Neural progenitor cell (in vitro differentiated cells): ENCODE measurements around the gene CREBRF.

ENCODE experiments used
- CTCF ChIP-seq: fragments of 200-600 bp; sonication (generic); IDR thresholded peaks from 2 replicates; pipeline ENCODE4 v1.5.1; 2017; ENCODE audit warnings: antibody characterized with exemption, mild to moderate bottlenecking
- EZH2 ChIP-seq: fragments of 200-600 bp; sonication (generic); IDR thresholded peaks from 2 replicates; pipeline ENCODE4 v1.6.1; 2017; ENCODE audit warnings: antibody characterized with exemption, mild to moderate bottlenecking, moderate library complexity

- TF ChIP-seq CTCF (no peak), EZH2 (no peak)
These were observed 6.0 kb downstream of the CREBRF start for GRCh38 chr5:173062141-173062540.
